ENCODE measurements around the gene GLB1L. TPM values are rescaled to one million over a fixed set of nuclear protein-coding genes. Genes with fewer than 3 reads are reported as not detected.

Gene GLB1L
- polyA plus RNA-seq, 3 donors, result 2.1 to 12.9 (median 11.8) TPM

GRCh38 chr2:219282943-219283581 lies 37.8 kb upstream of the GLB1L start:
- no peak overlapping the region for H3K27ac ChIP-seq (ENCODE audit: low read depth, low read length)
- 85 to 91% (median 89%) methylated on average over 17 of the region's 17 CpGs for WGBS, 3 donors

GRCh38 chr2:219282375-219282774 lies 37.1 kb upstream of the GLB1L start:
- WGBS, 3 donors, result 85 to 87% (median 86%) methylated on average over 5 of the region's 5 CpGs
- no peak overlapping the region for H3K27ac ChIP-seq (ENCODE audit: low read depth, low read length)

- H3K27ac ChIP-seq (ENCODE audit: low read depth, low read length), result no peak overlapping the region
- WGBS, 3 donors, result 77 to 91% (median 89%) methylated on average over 8 of the region's 8 CpGs
Observed at GRCh38 chr2:219281588-219281987, 36.3 kb upstream of the GLB1L start.

- 92 to 95% (median 94%) methylated on average over 4 of the region's 4 CpGs for WGBS, 3 donors
- no peak overlapping the region for H3K27ac ChIP-seq (ENCODE audit: low read depth, low read length)
Observed at GRCh38 chr2:219280651-219281050, 35.4 kb upstream of the GLB1L start.

GRCh38 chr2:219279916-219280516 lies 34.8 kb upstream of the GLB1L start:
- H3K27ac ChIP-seq (ENCODE audit: low read depth, low read length), result no peak overlapping the region
- 35 to 50% (median 47%) methylated on average over 12 of the region's 12 CpGs for WGBS, 3 donors

- peak within 1 kb of the TSS; percentile 51 for H3K27ac ChIP-seq (ENCODE audit: low read depth, low read length)
- WGBS, 3 donors, result 0 to 2% (median 1%) methylated on average over 54 to 65 of the region's 65 CpGs
Observed at GRCh38 chr2:219279151-219279915, 34.1 kb upstream of the GLB1L start, which contains the start of gene DNAJB2. TSS of gene DNAJB2 (plus strand) at chr2:219279366. CDS start at chr2:219279834, 468 bp downstream.

GRCh38 chr2:219278655-219279150 lies 33.5 kb upstream of the GLB1L start:
- 6 to 13% (median 11%) methylated on average over 9 of the region's 9 CpGs for WGBS, 3 donors
- peak overlapping the region; percentile 51 for H3K27ac ChIP-seq (ENCODE audit: low read depth, low read length)

- WGBS, 3 donors, result 26 to 28% (median 26%) methylated on average over 25 of the region's 25 CpGs
Observed at GRCh38 chr2:219277703-219278654, 32.7 kb upstream of the GLB1L start.

GRCh38 chr2:219274361-219274921 lies 29.2 kb upstream of the GLB1L start:
- WGBS, 3 donors, result 46 to 60% (median 52%) methylated on average over 6 of the region's 6 CpGs
- H3K27ac ChIP-seq (ENCODE audit: low read depth, low read length), result no peak overlapping the region

More at GRCh38 chr2:219277703-219278654, 32.7 kb upstream of the GLB1L start:
- no peak overlapping the region for H3K27ac ChIP-seq (ENCODE audit: low read depth, low read length)

- WGBS, 3 donors, result 82 to 87% (median 85%) methylated on average over 3 of the region's 3 CpGs
- no peak overlapping the region for H3K27ac ChIP-seq (ENCODE audit: low read depth, low read length)
Observed at GRCh38 chr2:219273937-219274336, 28.7 kb upstream of the GLB1L start.

- H3K27ac ChIP-seq (ENCODE audit: low read depth, low read length), result no peak overlapping the region
- 76 to 80% (median 78%) methylated on average over 2 of the region's 2 CpGs for WGBS, 3 donors
Observed at GRCh38 chr2:219272995-219273394, 27.8 kb upstream of the GLB1L start.

GRCh38 chr2:219272356-219272755 lies 27.1 kb upstream of the GLB1L start:
- 73 to 86% (median 83%) methylated on average over 4 of the region's 4 CpGs for WGBS, 3 donors

GRCh38 chr2:219271021-219271420 lies 25.8 kb upstream of the GLB1L start:
- no peak overlapping the region for H3K27ac ChIP-seq (ENCODE audit: low read depth, low read length)
- 70 to 89% (median 89%) methylated on average over 2 of the region's 2 CpGs for WGBS, 3 donors

More at GRCh38 chr2:219272356-219272755, 27.1 kb upstream of the GLB1L start:
- no peak overlapping the region for H3K27ac ChIP-seq (ENCODE audit: low read depth, low read length)

GRCh38 chr2:219270055-219270372 lies 24.8 kb upstream of the GLB1L start:
- no peak overlapping the region for H3K27ac ChIP-seq (ENCODE audit: low read depth, low read length)
- 87 to 100% (median 88%) methylated on average over 5 of the region's 5 CpGs for WGBS, 3 donors

- no peak overlapping the region for H3K27ac ChIP-seq (ENCODE audit: low read depth, low read length)
Observed at GRCh38 chr2:219269362-219270054, 24.3 kb upstream of the GLB1L start.

GRCh38 chr2:219268294-219268693 lies 23.1 kb upstream of the GLB1L start:
- H3K27ac ChIP-seq (ENCODE audit: low read depth, low read length), result no peak overlapping the region
- WGBS, 3 donors, result 78 to 90% (median 84%) methylated on average over 2 of the region's 2 CpGs

More at GRCh38 chr2:219269362-219270054, 24.3 kb upstream of the GLB1L start:
- WGBS, 3 donors, result 36 to 66% (median 62%) methylated on average over 8 of the region's 8 CpGs

- 83 to 94% methylated on average over 1 of the region's 1 CpG; no CpG with 5 or more reads in 1 of the 3 donors for WGBS, 3 donors
- H3K27ac ChIP-seq (ENCODE audit: low read depth, low read length), result no peak overlapping the region
Observed at GRCh38 chr2:219266886-219267285, 21.6 kb upstream of the GLB1L start.
